Superior temporal gyrus (tissue), 1 donor: ENCODE results near the gene APOC4.
"Not testable (repeated sequence)": the region's sequence is repeated elsewhere in the genome, so short reads cannot be mapped to it uniquely, and the experiment has no call there.

ENCODE experiments used
- DNase-seq: peaks from one replicate; pipeline ENCODE4 v3.0.0-alpha.2; 2016; ENCODE audit errors: extremely low spot score

The APOC4 gene

GRCh38 chr19:44942067-44942571 lies at the start of gene APOC4:
TSS of gene APOC4 (plus strand) at chr19:44942237. CDS start at chr19:44942278, 41 bp downstream.
- no peak for DNase-seq

GRCh38 chr19:44892932-44893331 lies 49.1 kb upstream of the APOC4 start:
- no peak for DNase-seq

- no peak for DNase-seq
These were observed 48.5 kb upstream of the APOC4 start for GRCh38 chr19:44893332-44894051.

- no peak for DNase-seq
These were observed 48.0 kb upstream of the APOC4 start for GRCh38 chr19:44894052-44894400.

- no peak for DNase-seq
These were observed 47.1 kb upstream of the APOC4 start for GRCh38 chr19:44894946-44895345.

GRCh38 chr19:44897835-44898234 lies 44.2 kb upstream of the APOC4 start:
- DNase-seq, result no peak

- no peak for DNase-seq
These were observed 41.5 kb upstream of the APOC4 start for GRCh38 chr19:44900328-44901244.

- DNase-seq, result no peak
These were observed 38.8 kb upstream of the APOC4 start for GRCh38 chr19:44903216-44903601.

GRCh38 chr19:44903602-44904425 lies 38.2 kb upstream of the APOC4 start:
- DNase-seq, result peak; percentile 75

GRCh38 chr19:44904426-44904994 lies 37.5 kb upstream of the APOC4 start:
- no peak for DNase-seq

- no peak for DNase-seq
These were observed 36.4 kb upstream of the APOC4 start, which contains the start of gene APOE for GRCh38 chr19:44905437-44906160. TSS of gene APOE (plus strand) at chr19:44905796. CDS start at chr19:44906625, 829 bp downstream.

- no peak for DNase-seq
These were observed 34.4 kb upstream of the APOC4 start for GRCh38 chr19:44907613-44908012.

- no peak for DNase-seq
These were observed 33.8 kb upstream of the APOC4 start for GRCh38 chr19:44908074-44908835.

- DNase-seq, result no peak
These were observed 33.2 kb upstream of the APOC4 start for GRCh38 chr19:44908836-44909261.

- DNase-seq, result no peak
These were observed 32.3 kb upstream of the APOC4 start for GRCh38 chr19:44909775-44910174.

- DNase-seq, result not testable (repeated sequence)
These were observed 30.1 kb upstream of the APOC4 start for GRCh38 chr19:44911896-44912295.

- peak; percentile 75 for DNase-seq
These were observed 29.2 kb upstream of the APOC4 start for GRCh38 chr19:44912854-44913253.

- not testable (repeated sequence) for DNase-seq
These were observed 28.3 kb upstream of the APOC4 start for GRCh38 chr19:44913512-44914432.
